WTC11 (cell line): Measurements from ENCODE around the gene NQO2.
"Not testable (repeated sequence)": the region's sequence is repeated elsewhere in the genome, so short reads cannot be mapped to it uniquely, and the experiment has no call there.

Source experiments
- CREM ChIP-seq: sonication (generic); formaldehyde crosslinking; IDR thresholded peaks from 2 replicates; pipeline ENCODE4 v1.8.1; 2022; ENCODE audit warnings: mild to moderate bottlenecking, missing genetic modification reagents, moderate library complexity
- IRF2 ChIP-seq: sonication (generic); formaldehyde crosslinking; IDR thresholded peaks from 2 replicates; pipeline ENCODE4 v1.8.0; 2022; ENCODE audit warnings: low read depth, missing genetic modification reagents, borderline replicate concordance
- NFE2L1 ChIP-seq: sonication (generic); formaldehyde crosslinking; IDR thresholded peaks from 2 replicates; pipeline ENCODE4 v1.8.1; 2023; ENCODE audit warnings: missing genetic modification reagents
- RORB ChIP-seq: fragments of 250-450 bp; sonication (Bioruptor Pico); IDR thresholded peaks from 2 replicates; pipeline ENCODE4 v1.9.0; 2021; ENCODE audit warnings: mild to moderate bottlenecking
- TEAD4 ChIP-seq: sonication (generic); formaldehyde crosslinking; IDR thresholded peaks from 2 replicates; pipeline ENCODE4 v1.8.0; 2022; ENCODE audit warnings: mild to moderate bottlenecking, missing genetic modification reagents
- TP53 ChIP-seq: sonication (generic); formaldehyde crosslinking; IDR thresholded peaks from 2 replicates; pipeline ENCODE4 v1.8.1; 2023; ENCODE audit warnings: mild to moderate bottlenecking, missing genetic modification reagents
- TF ChIP-seq, protein P1 (sequence below): fragments of 200-600 bp; IDR thresholded peaks from 2 replicates; pipeline ENCODE4 v1.8.0; 2022; ENCODE audit warnings: antibody characterized with exemption
- TF ChIP-seq, protein P2 (sequence below): sonication (generic); formaldehyde crosslinking; conservative IDR thresholded peaks from 2 replicates; pipeline ENCODE4 v1.8.1; 2023; ENCODE audit warnings: mild to moderate bottlenecking, low read depth, missing genetic modification reagents, moderate library complexity
- TF ChIP-seq, protein P3 (sequence below): sonication (generic); formaldehyde crosslinking; IDR thresholded peaks from 2 replicates; pipeline ENCODE4 v1.8.1; 2023; ENCODE audit warnings: mild to moderate bottlenecking, missing genetic modification reagents

DNA sequence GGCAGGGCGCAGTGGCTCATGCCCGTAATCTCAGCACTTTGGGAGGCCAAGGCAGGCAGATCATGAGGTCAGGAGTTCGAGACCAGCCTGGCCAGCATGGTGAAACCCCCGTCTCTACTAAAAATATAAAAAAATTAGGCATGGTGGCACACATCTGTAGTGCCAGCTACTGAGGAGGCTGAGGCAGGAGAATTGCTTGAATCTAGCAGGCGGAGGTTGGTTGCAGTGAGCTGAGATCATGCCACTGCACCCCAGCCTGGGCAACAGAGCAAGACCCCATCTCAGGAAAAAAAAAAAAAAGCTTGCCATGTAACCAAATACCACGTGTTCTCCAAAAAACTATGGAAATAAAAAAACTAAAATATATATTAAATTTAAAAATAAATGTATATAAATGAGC lies 26.5 kb upstream of the NQO2 start:
- TF ChIP-seq CREM (CRISPR knock-in tag); TP53 (CRISPR knock-in tag); NFE2L1 (CRISPR knock-in tag); IRF2 (CRISPR knock-in tag); RORB; TEAD4 (CRISPR knock-in tag): not testable (repeated sequence)
- TF ChIP-seq, protein P1, sequence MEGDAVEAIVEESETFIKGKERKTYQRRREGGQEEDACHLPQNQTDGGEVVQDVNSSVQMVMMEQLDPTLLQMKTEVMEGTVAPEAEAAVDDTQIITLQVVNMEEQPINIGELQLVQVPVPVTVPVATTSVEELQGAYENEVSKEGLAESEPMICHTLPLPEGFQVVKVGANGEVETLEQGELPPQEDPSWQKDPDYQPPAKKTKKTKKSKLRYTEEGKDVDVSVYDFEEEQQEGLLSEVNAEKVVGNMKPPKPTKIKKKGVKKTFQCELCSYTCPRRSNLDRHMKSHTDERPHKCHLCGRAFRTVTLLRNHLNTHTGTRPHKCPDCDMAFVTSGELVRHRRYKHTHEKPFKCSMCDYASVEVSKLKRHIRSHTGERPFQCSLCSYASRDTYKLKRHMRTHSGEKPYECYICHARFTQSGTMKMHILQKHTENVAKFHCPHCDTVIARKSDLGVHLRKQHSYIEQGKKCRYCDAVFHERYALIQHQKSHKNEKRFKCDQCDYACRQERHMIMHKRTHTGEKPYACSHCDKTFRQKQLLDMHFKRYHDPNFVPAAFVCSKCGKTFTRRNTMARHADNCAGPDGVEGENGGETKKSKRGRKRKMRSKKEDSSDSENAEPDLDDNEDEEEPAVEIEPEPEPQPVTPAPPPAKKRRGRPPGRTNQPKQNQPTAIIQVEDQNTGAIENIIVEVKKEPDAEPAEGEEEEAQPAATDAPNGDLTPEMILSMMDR, result not testable (repeated sequence)
- TF ChIP-seq, protein P2, sequence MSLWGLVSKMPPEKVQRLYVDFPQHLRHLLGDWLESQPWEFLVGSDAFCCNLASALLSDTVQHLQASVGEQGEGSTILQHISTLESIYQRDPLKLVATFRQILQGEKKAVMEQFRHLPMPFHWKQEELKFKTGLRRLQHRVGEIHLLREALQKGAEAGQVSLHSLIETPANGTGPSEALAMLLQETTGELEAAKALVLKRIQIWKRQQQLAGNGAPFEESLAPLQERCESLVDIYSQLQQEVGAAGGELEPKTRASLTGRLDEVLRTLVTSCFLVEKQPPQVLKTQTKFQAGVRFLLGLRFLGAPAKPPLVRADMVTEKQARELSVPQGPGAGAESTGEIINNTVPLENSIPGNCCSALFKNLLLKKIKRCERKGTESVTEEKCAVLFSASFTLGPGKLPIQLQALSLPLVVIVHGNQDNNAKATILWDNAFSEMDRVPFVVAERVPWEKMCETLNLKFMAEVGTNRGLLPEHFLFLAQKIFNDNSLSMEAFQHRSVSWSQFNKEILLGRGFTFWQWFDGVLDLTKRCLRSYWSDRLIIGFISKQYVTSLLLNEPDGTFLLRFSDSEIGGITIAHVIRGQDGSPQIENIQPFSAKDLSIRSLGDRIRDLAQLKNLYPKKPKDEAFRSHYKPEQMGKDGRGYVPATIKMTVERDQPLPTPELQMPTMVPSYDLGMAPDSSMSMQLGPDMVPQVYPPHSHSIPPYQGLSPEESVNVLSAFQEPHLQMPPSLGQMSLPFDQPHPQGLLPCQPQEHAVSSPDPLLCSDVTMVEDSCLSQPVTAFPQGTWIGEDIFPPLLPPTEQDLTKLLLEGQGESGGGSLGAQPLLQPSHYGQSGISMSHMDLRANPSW, result not testable (repeated sequence)
- TF ChIP-seq, protein P3, sequence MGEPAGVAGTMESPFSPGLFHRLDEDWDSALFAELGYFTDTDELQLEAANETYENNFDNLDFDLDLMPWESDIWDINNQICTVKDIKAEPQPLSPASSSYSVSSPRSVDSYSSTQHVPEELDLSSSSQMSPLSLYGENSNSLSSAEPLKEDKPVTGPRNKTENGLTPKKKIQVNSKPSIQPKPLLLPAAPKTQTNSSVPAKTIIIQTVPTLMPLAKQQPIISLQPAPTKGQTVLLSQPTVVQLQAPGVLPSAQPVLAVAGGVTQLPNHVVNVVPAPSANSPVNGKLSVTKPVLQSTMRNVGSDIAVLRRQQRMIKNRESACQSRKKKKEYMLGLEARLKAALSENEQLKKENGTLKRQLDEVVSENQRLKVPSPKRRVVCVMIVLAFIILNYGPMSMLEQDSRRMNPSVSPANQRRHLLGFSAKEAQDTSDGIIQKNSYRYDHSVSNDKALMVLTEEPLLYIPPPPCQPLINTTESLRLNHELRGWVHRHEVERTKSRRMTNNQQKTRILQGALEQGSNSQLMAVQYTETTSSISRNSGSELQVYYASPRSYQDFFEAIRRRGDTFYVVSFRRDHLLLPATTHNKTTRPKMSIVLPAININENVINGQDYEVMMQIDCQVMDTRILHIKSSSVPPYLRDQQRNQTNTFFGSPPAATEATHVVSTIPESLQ, result not testable (repeated sequence)
